ENCODE measurements around the gene KIAA0513.

KIAA0513 gene

GRCh38 chr16:85124636-85125346 is 97.2 kb downstream of the KIAA0513 start:
- H3K36me3 Mint-ChIP-seq (ENCODE audit: low read depth), result no peaks in the 10 kb centered on the region
- no peak for DNase-seq
- no peak overlapping the region for H3K27ac Mint-ChIP-seq
- H3K9me3 Mint-ChIP-seq, result no peaks in the 10 kb centered on the region
- no peak for TF ChIP-seq CTCF (IDR thresholded peaks at IDR 0.05)
- no peak overlapping the region for H3K4me3 Mint-ChIP-seq
- H3K27me3 Mint-ChIP-seq (ENCODE audit: low read depth, poor library complexity), result peaks cover 16% of the 10 kb centered on the region
- peaks cover 34% of the 10 kb centered on the region for H3K4me1 Mint-ChIP-seq

DNA sequence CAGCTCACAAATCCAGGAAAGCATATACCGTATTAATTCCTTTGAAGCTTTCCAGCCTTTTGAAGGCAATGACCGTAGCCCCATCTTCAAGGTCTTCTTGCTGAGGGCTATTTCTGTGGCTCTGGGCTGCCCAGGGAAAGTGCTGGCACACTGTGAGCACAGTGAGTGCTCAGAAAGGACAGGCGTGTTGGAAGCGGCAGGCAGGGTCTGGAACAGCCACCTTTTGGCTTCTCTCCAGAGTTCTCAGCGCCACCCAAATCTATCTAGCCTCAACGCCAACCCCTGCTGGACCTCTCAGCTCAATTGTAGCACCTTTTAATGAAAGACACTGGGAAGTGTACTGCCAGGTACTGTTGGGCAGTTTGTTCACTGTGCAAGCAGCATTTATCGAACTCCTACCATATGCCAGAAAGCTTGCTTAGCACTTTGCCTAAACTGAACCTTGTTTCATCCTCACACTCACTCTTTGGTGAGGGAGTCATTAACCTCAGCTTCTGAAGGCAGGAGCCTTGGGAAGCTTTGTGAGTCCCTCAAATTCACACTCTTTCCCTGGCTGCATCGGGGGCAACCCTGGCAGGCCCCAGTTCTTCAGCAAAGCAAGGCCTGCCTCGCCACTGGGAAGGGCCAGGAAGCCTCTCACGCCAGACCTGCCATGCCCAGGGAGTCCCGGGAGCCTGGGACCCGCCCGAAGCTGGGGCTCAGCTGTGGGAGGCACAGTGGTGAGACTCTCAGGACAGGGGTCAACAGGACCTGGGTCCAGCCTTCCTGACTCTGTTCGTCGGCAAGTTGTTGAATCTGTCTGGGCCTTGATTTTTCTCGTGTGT is 98.2 kb downstream of the KIAA0513 start:
- Mint-ChIP-seq H3K9me3 (no peaks in the 10 kb centered on the region), H3K4me3 (no peak overlapping the region), H3K4me1 (peaks cover 44% of the 10 kb centered on the region), H3K27me3 (ENCODE audit: low read depth, poor library complexity) (peaks cover 19% of the 10 kb centered on the region), H3K27ac (no peak overlapping the region), H3K36me3 (ENCODE audit: low read depth) (no peaks in the 10 kb centered on the region)
- DNase-seq, result no peak
- TF ChIP-seq CTCF (IDR thresholded peaks at IDR 0.05), result no peak

GRCh38 chr16:85126394-85126704 is 98.8 kb downstream of the KIAA0513 start:
- Mint-ChIP-seq H3K4me3 (no peak overlapping the region), H3K27me3 (ENCODE audit: low read depth, poor library complexity) (peaks cover 21% of the 10 kb centered on the region), H3K36me3 (ENCODE audit: low read depth) (no peaks in the 10 kb centered on the region), H3K9me3 (no peaks in the 10 kb centered on the region), H3K4me1 (peaks cover 47% of the 10 kb centered on the region), H3K27ac (no peak overlapping the region)
- DNase-seq, result no peak
- TF ChIP-seq CTCF (IDR thresholded peaks at IDR 0.05), result no peak

DNA sequence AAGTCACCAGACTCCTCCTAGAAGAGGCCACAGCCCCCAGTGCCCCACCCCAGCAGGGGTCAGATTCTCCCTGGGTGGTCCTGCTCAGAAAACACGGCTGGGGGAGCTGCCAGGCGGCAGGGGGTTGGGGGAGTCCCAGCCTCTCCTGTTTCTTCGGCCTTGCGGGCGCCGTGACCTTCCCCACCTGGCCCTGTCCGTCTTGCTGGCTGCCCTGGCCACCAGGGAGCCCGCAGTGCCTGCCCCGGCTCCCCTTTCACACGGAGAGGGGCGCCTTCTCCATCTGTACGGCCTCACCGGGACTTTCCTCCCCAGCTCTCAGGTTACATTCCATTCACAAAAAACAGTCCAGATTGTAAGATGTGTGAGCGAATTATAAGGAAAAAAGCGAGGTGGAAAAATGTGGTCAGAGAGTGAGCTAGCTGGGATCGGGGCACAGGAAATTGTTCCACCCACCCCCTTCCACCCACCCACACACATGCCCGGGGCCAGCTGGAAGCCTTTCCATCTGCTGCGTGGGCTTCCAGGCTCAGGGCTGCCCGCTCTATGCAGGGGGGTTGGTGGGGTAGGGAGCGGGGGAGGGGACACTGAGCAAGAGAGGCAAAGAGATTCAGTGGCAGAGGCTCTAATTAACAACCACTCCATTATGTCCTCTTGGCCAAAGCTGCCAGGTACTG is 99.2 kb downstream of the KIAA0513 start:
- DNase-seq, result peak; percentile 74

DNA sequence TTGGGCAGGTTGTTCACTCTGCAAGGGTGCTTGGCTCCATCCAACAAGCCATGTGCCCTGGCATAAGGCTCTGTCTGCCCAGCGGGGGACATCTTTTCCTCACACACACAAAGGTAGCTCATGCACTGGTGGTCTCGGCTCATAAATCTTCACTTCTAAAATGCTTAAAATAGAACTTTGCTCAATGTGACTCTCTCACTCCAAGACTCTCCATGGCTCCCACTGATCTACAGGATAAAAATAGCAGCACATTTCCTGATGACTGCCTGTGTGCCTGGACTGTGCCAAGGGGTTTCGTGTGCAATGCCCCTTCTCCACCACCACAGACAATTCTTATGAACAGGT is 99.8 kb downstream of the KIAA0513 start:
- DNase-seq, result no peak
- no peaks in the 10 kb centered on the region for H3K36me3 Mint-ChIP-seq (ENCODE audit: low read depth)
- peaks cover 24% of the 10 kb centered on the region for H3K27me3 Mint-ChIP-seq (ENCODE audit: low read depth, poor library complexity)
- peaks cover 47% of the 10 kb centered on the region for H3K4me1 Mint-ChIP-seq
- H3K9me3 Mint-ChIP-seq, result no peaks in the 10 kb centered on the region
- no peak overlapping the region for H3K4me3 Mint-ChIP-seq
- no peak for TF ChIP-seq CTCF (IDR thresholded peaks at IDR 0.05)
- H3K27ac Mint-ChIP-seq, result no peak overlapping the region

More for the DNA sequence above, 99.2 kb downstream of the KIAA0513 start:
- H3K9me3 Mint-ChIP-seq, result no peaks in the 10 kb centered on the region
- peak overlapping the region; percentile 62 for H3K27ac Mint-ChIP-seq
- no peaks in the 10 kb centered on the region for H3K36me3 Mint-ChIP-seq (ENCODE audit: low read depth)
- peaks cover 47% of the 10 kb centered on the region for H3K4me1 Mint-ChIP-seq
- H3K4me3 Mint-ChIP-seq, result peak overlapping the region; percentile 41
- peaks cover 21% of the 10 kb centered on the region for H3K27me3 Mint-ChIP-seq (ENCODE audit: low read depth, poor library complexity)
- TF ChIP-seq CTCF (IDR thresholded peaks at IDR 0.05), result no peak

Data from nephron progenitor cell (in vitro differentiated cells).